ENCODE data around the gene ALDH1A2. TPM values are rescaled to one million over a fixed set of nuclear protein-coding genes. Genes with fewer than 3 reads are reported as not detected.

ALDH1A2 gene
- total RNA-seq, 6 experiments from 2014 or later = 4.3 to 33.2 (median 10.8) TPM

- WGBS (ENCODE audit: insufficient coverage, low coverage, low lambda C conversion rate, missing lambda C conversion rate) = 82% methylated on average over 7 of the region's 9 CpGs
- Histone ChIP-seq H3K4me1 (no peaks in the 10 kb centered on the region), H3K27ac (no peak overlapping the region), H3K36me3 (no peaks in the 10 kb centered on the region), H3K9me3 (no peaks in the 10 kb centered on the region), H3K27me3 (no peaks in the 10 kb centered on the region), H3K4me3 (no peak overlapping the region)
- TF ChIP-seq POLR2A (IDR thresholded peaks at IDR 0.05) = no peak
- intact Hi-C loops (cut with DNase I) = no loop called here
- DNase-seq (no peak), ATAC-seq (no peak)
These were observed 116.9 kb downstream of the ALDH1A2 start for GRCh38 chr15:57948351-57949289.

- H3K27ac ChIP-seq = no peak overlapping the region
- H3K4me3 ChIP-seq = no peak overlapping the region
- TF ChIP-seq, protein P1, sequence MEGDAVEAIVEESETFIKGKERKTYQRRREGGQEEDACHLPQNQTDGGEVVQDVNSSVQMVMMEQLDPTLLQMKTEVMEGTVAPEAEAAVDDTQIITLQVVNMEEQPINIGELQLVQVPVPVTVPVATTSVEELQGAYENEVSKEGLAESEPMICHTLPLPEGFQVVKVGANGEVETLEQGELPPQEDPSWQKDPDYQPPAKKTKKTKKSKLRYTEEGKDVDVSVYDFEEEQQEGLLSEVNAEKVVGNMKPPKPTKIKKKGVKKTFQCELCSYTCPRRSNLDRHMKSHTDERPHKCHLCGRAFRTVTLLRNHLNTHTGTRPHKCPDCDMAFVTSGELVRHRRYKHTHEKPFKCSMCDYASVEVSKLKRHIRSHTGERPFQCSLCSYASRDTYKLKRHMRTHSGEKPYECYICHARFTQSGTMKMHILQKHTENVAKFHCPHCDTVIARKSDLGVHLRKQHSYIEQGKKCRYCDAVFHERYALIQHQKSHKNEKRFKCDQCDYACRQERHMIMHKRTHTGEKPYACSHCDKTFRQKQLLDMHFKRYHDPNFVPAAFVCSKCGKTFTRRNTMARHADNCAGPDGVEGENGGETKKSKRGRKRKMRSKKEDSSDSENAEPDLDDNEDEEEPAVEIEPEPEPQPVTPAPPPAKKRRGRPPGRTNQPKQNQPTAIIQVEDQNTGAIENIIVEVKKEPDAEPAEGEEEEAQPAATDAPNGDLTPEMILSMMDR (IDR thresholded peaks at IDR 0.05) = no peak
- TF ChIP-seq POLR2A (IDR thresholded peaks at IDR 0.05) = no peak
- 55% methylated on average over 3 of the region's 3 CpGs for WGBS (ENCODE audit: insufficient coverage, low coverage, low lambda C conversion rate, missing lambda C conversion rate)
- DNase-seq = no peak
- intact Hi-C loops (cut with DNase I) = no loop called here
- H3K36me3 ChIP-seq = no peaks in the 10 kb centered on the region
- ATAC-seq = no peak
- H3K4me1 ChIP-seq = no peaks in the 10 kb centered on the region
- H3K27me3 ChIP-seq = no peaks in the 10 kb centered on the region
- no peaks in the 10 kb centered on the region for H3K9me3 ChIP-seq
These were observed 117.7 kb downstream of the ALDH1A2 start for GRCh38 chr15:57947781-57948180.

- no peaks in the 10 kb centered on the region for H3K4me1 ChIP-seq
- intact Hi-C loops (cut with DNase I) = no loop called here
- no peak overlapping the region for H3K27ac ChIP-seq
- H3K27me3 ChIP-seq = no peaks in the 10 kb centered on the region
- H3K36me3 ChIP-seq = no peaks in the 10 kb centered on the region
- no peaks in the 10 kb centered on the region for H3K9me3 ChIP-seq
- no peak for ATAC-seq
- WGBS (ENCODE audit: insufficient coverage, low coverage, low lambda C conversion rate, missing lambda C conversion rate) = 45% methylated on average over 2 of the region's 4 CpGs
- no peak overlapping the region for H3K4me3 ChIP-seq
- no peak for TF ChIP-seq POLR2A (IDR thresholded peaks at IDR 0.05)
- TF ChIP-seq, protein P1 (IDR thresholded peaks at IDR 0.05) = no peak
- DNase-seq = no peak
These were observed 118.2 kb downstream of the ALDH1A2 start for GRCh38 chr15:57947282-57947681.

- intact Hi-C loops (cut with DNase I) = no loop called here
- Histone ChIP-seq H3K27me3 (no peaks in the 10 kb centered on the region), H3K4me3 (no peak overlapping the region), H3K27ac (no peak overlapping the region), H3K36me3 (no peaks in the 10 kb centered on the region), H3K9me3 (no peaks in the 10 kb centered on the region), H3K4me1 (no peaks in the 10 kb centered on the region)
- no peak for ATAC-seq
- TF ChIP-seq, protein P1 (IDR thresholded peaks at IDR 0.05) = no peak
- TF ChIP-seq POLR2A (IDR thresholded peaks at IDR 0.05) = no peak
- no peak for DNase-seq
- 74% methylated on average over 3 of the region's 3 CpGs for WGBS (ENCODE audit: insufficient coverage, low coverage, low lambda C conversion rate, missing lambda C conversion rate)
These were observed 118.9 kb downstream of the ALDH1A2 start for GRCh38 chr15:57946491-57947048.

- no peak for DNase-seq
- intact Hi-C loops (cut with DNase I) = no loop called here
- no peak for ATAC-seq
- Histone ChIP-seq H3K4me3 (no peak overlapping the region), H3K4me1 (no peaks in the 10 kb centered on the region), H3K27ac (no peak overlapping the region), H3K9me3 (no peaks in the 10 kb centered on the region), H3K27me3 (no peaks in the 10 kb centered on the region), H3K36me3 (no peaks in the 10 kb centered on the region)
- WGBS (ENCODE audit: insufficient coverage, low coverage, low lambda C conversion rate, missing lambda C conversion rate) = 75% methylated on average over 2 of the region's 2 CpGs
- TF ChIP-seq POLR2A (IDR thresholded peaks at IDR 0.05) = no peak
- TF ChIP-seq, protein P1 (IDR thresholded peaks at IDR 0.05) = no peak
These were observed 119.9 kb downstream of the ALDH1A2 start for GRCh38 chr15:57945616-57946015.

All from right lobe of liver (tissue), 6 donors.